WERI-Rb-1 (cell line): ENCODE results near the gene ARHGEF4.

Source experiments
- DNase-seq: peaks from one replicate; pipeline ENCODE4 v3.0.0-alpha.2; 2020
- H3K27ac ChIP-seq: fragments of 250-450 bp; sonication (Bioruptor Pico); 2 replicates; pipeline ENCODE4 v1.5.1; 2020; ENCODE audit warnings: mild to moderate bottlenecking, moderate library complexity
- H3K27me3 ChIP-seq: fragments of 250-450 bp; sonication (Bioruptor Pico); 2 replicates; pipeline ENCODE4 v1.5.1; 2021; ENCODE audit warnings: mild to moderate bottlenecking, low read depth, moderate library complexity; ENCODE audit not compliant: insufficient read depth, severe bottlenecking
- H3K36me3 ChIP-seq: fragments of 250-450 bp; sonication (Bioruptor Pico); 2 replicates; pipeline ENCODE4 v1.5.1; 2020; ENCODE audit warnings: mild to moderate bottlenecking, moderate library complexity
- H3K4me3 ChIP-seq: 2 replicates; pipeline ENCODE4 v1.5.1; 2011; ENCODE audit warnings: low read depth, mild to moderate bottlenecking, control low read depth, low read length
- H3K9me3 ChIP-seq: fragments of 250-450 bp; sonication (Bioruptor Pico); 2 replicates; pipeline ENCODE4 v1.5.1; 2021; ENCODE audit warnings: mild to moderate bottlenecking, moderate library complexity; ENCODE audit not compliant: severe bottlenecking
- TF ChIP-seq, protein P1 (sequence below): IDR thresholded peaks from 2 replicates; pipeline ENCODE4 v1.5.1; 2011; ENCODE audit warnings: low read depth, mild to moderate bottlenecking, control low read depth, inconsistent platforms, low read length

The ARHGEF4 gene

DNA sequence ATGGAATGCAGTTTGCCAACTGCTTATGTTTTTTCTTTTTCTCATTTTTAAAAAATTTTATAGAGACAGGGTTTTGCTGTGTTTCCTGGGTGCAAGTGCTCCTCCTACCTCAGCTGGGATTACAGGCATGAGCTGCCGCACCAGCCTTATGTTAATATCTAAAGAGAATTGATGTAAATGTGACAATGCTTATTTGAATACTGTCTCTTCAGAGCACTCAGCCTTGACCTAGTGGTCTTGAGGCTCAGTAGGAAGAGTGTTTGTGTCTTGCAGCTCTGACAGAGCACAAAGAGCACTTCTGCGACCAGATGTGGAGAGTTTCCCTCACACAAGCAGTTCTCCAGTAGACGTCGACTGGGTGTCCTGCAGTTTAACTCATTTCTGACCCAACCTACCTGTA, 55.3 kb downstream of the ARHGEF4 start:
- Histone ChIP-seq H3K36me3 (no peaks in the 10 kb centered on the region), H3K27ac (no peak overlapping the region), H3K4me3 (no peak overlapping the region), H3K9me3 (peaks cover 3% of the 10 kb centered on the region), H3K27me3 (no peaks in the 10 kb centered on the region)
- TF ChIP-seq, protein P1, sequence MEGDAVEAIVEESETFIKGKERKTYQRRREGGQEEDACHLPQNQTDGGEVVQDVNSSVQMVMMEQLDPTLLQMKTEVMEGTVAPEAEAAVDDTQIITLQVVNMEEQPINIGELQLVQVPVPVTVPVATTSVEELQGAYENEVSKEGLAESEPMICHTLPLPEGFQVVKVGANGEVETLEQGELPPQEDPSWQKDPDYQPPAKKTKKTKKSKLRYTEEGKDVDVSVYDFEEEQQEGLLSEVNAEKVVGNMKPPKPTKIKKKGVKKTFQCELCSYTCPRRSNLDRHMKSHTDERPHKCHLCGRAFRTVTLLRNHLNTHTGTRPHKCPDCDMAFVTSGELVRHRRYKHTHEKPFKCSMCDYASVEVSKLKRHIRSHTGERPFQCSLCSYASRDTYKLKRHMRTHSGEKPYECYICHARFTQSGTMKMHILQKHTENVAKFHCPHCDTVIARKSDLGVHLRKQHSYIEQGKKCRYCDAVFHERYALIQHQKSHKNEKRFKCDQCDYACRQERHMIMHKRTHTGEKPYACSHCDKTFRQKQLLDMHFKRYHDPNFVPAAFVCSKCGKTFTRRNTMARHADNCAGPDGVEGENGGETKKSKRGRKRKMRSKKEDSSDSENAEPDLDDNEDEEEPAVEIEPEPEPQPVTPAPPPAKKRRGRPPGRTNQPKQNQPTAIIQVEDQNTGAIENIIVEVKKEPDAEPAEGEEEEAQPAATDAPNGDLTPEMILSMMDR: no peak
- no peak for DNase-seq

DNA sequence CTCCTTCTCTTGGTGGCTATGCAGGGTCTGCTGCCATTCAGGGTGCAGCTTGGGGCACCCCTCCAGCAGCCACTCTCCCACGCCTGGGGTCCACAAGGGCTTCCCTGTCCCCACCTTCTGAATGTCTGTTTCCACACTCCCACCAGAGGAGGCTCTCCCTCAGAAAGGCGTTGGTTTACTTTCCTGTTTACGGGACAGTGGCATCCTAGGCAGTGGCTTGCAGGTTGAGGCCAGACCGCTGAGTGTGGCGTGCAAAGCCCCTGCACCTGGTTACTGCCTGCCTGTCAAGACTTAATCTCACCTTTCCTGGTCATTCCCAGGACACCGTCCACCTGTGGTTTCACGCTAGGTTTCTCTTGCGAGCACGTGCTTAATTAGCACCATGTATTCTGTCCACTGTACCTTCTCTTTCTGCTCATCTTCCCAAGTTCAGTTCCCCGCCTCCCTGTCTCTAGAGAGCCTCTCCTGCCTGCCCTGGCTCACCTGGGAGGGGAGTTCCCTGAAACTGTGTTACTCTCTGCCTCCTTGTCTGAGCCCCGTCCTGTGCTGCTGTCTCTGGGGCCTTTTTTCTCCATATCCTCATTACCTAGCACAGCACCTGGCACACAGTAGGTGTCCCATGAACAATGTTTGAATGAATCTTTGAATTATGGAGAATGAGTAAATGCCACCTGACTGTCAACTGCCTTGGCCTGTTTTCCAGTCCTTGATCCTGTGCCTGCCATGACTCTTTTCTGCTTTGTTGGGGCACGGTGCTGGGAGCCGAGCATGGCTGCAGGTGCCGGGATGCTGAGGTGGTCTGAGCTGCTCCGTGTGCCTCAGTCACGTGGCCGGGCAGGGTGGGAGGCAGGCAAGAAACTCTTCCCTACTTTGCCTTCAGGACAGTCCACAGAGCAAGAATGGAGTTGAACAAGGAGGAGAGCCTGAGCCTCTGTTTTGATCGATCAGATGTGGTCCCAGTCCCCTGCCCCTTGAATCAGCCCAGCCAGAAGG, 56.4 kb downstream of the ARHGEF4 start:
- peaks cover 3% of the 10 kb centered on the region for H3K9me3 ChIP-seq
- no peaks in the 10 kb centered on the region for H3K36me3 ChIP-seq
- DNase-seq: no peak
- H3K27ac ChIP-seq: no peak overlapping the region
- H3K27me3 ChIP-seq: no peaks in the 10 kb centered on the region
- TF ChIP-seq, protein P1: no peak
- H3K4me3 ChIP-seq: no peak overlapping the region

DNA sequence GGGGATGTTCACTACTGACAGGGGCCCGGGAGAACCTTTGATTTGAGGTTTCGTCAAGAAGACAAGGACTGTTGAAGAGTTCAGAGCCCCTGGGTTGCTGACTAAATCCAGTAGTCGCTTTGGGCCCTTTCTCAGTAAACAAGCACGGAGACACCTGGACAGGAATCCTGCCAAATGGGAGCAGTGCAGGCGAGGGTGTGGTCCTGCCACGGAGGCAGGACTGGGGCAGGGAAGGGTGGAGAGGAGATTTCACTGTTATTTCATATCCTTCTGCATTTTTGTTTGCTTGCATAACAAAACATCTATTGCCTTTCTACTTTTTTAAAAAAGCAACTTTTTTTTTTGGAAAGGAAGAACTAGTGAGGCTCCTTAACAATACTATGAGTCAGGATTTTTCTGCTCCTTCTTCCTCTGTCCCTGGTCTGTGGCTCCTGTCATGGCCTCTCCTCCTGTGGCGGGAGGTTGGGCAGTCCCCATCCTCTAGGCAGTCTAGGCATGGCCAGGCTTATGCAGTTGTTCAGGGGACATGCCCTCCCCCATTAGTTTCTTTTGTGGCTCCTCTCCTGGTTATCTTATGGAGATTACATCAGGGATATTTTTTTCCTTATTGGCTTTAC, 57.7 kb downstream of the ARHGEF4 start:
- Histone ChIP-seq H3K36me3 (no peaks in the 10 kb centered on the region), H3K27ac (no peak overlapping the region), H3K27me3 (no peaks in the 10 kb centered on the region), H3K9me3 (peaks cover 3% of the 10 kb centered on the region), H3K4me3 (no peak overlapping the region)
- no peak for DNase-seq
- TF ChIP-seq, protein P1: no peak

DNA sequence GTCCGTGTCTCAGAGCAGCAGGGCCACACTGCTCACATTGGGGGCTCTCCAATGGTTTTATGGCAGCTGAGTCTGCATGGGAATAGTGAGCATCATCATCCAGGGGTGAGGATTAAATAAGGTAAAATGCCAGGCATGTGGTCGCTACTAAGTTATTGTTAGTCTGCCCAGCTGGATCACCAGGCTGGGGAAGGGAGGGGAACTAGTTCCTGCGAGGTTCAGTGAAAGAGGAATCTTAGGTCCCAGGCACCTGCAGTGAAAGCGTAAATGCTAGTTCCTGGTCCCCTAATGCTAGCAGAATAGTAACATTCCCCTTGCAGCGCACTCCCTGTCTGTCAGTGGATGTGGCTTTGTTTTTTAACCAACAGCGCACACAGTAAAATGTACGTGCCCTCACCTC, 60.1 kb downstream of the ARHGEF4 start:
- Histone ChIP-seq H3K36me3 (no peaks in the 10 kb centered on the region), H3K9me3 (peaks cover 3% of the 10 kb centered on the region), H3K4me3 (no peak overlapping the region), H3K27me3 (no peaks in the 10 kb centered on the region), H3K27ac (no peak overlapping the region)
- DNase-seq: no peak
- TF ChIP-seq, protein P1: no peak

DNA sequence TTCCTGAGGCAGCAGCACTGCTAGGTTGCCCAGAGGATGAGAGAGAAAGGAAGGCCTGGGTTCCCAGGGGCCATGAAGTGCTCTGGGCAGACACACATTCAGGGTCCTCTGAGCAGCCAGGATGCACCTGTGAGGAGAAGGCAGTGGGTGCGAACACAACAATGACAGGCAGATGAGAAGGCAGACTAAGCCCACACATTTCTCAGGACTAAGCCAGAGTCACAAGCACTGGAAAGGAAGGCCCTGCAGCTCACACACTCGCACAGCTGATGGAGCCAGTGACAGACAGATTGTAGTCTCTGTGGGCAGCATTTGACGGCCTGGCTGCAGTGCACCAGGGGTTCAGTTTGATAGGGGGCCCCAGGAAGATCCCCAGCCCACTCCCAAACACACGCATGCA, 61.8 kb downstream of the ARHGEF4 start:
- Histone ChIP-seq H3K27me3 (no peaks in the 10 kb centered on the region), H3K36me3 (no peaks in the 10 kb centered on the region), H3K27ac (no peak overlapping the region), H3K9me3 (peaks cover 3% of the 10 kb centered on the region), H3K4me3 (no peak overlapping the region)
- TF ChIP-seq, protein P1: no peak
- DNase-seq: no peak
